Fibroblast of skin of abdomen (primary cell): ENCODE data around the gene CTNNBL1.
"Not testable (repeated sequence)": the region's sequence is repeated elsewhere in the genome, so short reads cannot be mapped to it uniquely, and the experiment has no call there.

ENCODE experiments used
- DNase-seq: peaks from one replicate; pipeline ENCODE4 v3.0.0-alpha.2; 2013

CTNNBL1 gene

GRCh38 chr20:37828684-37829083, 134.9 kb downstream of the CTNNBL1 start:
- DNase-seq = no peak

- DNase-seq = no peak
Measured at GRCh38 chr20:37829128-37829527, 135.3 kb downstream of the CTNNBL1 start.

- no peak for DNase-seq
Measured at GRCh38 chr20:37833221-37833896, 139.5 kb downstream of the CTNNBL1 start.

GRCh38 chr20:37836926-37837325, 143.1 kb downstream of the CTNNBL1 start:
- no peak for DNase-seq

- DNase-seq = no peak
Measured at GRCh38 chr20:37837924-37838323, 144.1 kb downstream of the CTNNBL1 start.

GRCh38 chr20:37838769-37839431, 145.1 kb downstream of the CTNNBL1 start:
- no peak for DNase-seq

GRCh38 chr20:37839432-37839827, 145.6 kb downstream of the CTNNBL1 start:
- DNase-seq = no peak

- DNase-seq = no peak
Measured at GRCh38 chr20:37839955-37840354, 146.1 kb downstream of the CTNNBL1 start.

GRCh38 chr20:37841389-37841788, 147.6 kb downstream of the CTNNBL1 start:
- DNase-seq = no peak

GRCh38 chr20:37841971-37842370, 148.1 kb downstream of the CTNNBL1 start:
- DNase-seq = no peak

GRCh38 chr20:37845241-37845681, 151.4 kb downstream of the CTNNBL1 start:
- DNase-seq = no peak

- no peak for DNase-seq
Measured at GRCh38 chr20:37845878-37846277, 152.0 kb downstream of the CTNNBL1 start.

GRCh38 chr20:37846573-37846972, 152.7 kb downstream of the CTNNBL1 start:
- DNase-seq = no peak

GRCh38 chr20:37848706-37849105, 154.9 kb downstream of the CTNNBL1 start:
- no peak for DNase-seq

GRCh38 chr20:37849156-37849555, 155.3 kb downstream of the CTNNBL1 start:
- DNase-seq = no peak

- DNase-seq = no peak
Measured at GRCh38 chr20:37849566-37849965, 155.7 kb downstream of the CTNNBL1 start.

- no peak for DNase-seq
Measured at GRCh38 chr20:37850036-37850592, 156.3 kb downstream of the CTNNBL1 start.

- DNase-seq = peak; percentile 6
Measured at GRCh38 chr20:37850724-37851355, 157.0 kb downstream of the CTNNBL1 start.

- no peak for DNase-seq
Measured at GRCh38 chr20:37852666-37853065, 158.8 kb downstream of the CTNNBL1 start.

GRCh38 chr20:37853823-37854375, 160.1 kb downstream of the CTNNBL1 start:
- no peak for DNase-seq

GRCh38 chr20:37856034-37856433, 162.2 kb downstream of the CTNNBL1 start:
- not testable (repeated sequence) for DNase-seq

GRCh38 chr20:37856932-37857660, 163.3 kb downstream of the CTNNBL1 start:
- DNase-seq = peak; percentile 58
